GM18867 (cell line): Measurements from ENCODE around the gene CHD5.

Experiments
- ATAC-seq: cut with Tn5 transposase; IDR thresholded peaks from one replicate; pipeline ENCODE4 v1.9.1; 2021; ENCODE audit warnings: mild to moderate bottlenecking, moderate library complexity; ENCODE audit not compliant: unreplicated experiment

The CHD5 gene

DNA sequence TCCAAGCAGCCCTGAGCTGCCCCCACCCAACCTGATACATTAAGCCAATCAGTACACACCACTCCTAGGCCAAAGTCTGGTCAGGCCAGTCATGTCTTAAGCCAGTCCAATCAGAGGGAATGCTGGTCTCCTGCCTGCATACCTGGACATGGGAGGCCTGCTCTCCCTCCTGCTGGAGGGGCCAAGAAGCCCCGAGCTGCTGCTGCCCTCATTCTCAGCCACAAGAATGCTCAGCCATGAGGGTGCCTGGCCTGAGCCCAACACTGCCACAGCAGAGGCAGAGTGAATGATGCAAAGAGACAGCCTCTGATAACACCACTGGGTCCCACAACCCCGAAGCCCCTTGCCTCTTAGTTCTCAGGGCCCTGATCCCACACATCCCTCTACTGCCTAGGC is 23.0 kb downstream of the CHD5 start:
- no peak for ATAC-seq

DNA sequence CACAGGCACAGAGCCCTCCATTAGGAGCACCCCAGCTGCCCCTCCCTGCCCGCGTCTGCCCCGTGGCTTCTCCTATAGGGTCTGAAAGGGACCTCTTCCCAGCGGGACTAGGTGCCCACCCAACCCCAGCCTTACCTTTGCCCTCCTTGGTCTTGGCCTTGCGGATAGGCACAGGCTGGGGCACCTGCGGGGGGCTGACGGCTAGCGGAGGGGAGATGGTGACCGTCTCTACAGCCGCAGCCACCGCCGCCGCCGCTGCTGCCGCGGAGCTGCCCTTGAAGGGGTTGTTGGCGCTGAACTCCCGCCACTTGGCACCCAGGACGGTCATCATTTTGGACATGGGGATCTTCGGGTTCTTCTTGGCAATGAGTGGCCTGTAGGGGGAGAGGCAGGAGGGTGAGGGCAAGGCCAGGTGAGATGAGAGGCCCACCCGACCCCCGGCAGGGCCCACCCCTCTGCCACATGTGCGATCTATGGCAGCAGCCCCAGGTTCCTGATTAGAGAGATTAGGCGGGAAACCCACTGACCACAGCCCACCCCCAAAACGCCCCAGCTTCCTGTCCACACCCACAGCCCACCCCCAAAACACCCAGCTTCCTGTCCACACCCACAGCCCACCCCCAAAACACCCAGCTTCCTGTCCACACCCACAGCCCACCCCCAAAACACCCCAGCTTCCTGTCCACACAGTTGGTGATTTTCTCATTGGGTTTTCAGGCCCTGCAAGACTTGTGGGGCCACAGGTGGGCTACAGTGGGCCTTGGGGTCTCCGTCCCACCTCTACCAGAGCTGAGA is 25.4 kb downstream of the CHD5 start:
- ATAC-seq: no peak

DNA sequence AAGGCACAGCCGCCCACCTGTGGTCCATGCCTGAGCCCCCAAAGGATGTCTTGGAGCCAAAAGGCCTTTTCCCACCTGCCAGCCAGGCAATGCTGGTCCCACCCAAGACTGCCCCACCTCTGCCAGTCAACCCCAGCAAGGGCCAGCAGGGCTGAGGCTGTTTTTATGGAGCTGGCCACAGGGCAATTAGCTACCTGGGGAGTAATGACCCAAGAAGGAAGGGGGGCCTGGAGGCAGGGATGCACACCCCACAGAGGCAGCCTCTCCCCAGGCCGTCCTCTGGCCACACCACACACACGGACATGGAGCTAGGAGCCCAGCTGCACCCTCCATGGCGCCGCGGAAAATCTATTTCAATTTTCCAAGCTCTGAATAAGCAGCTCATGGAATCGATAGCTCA is 27.2 kb downstream of the CHD5 start:
- no peak for ATAC-seq

DNA sequence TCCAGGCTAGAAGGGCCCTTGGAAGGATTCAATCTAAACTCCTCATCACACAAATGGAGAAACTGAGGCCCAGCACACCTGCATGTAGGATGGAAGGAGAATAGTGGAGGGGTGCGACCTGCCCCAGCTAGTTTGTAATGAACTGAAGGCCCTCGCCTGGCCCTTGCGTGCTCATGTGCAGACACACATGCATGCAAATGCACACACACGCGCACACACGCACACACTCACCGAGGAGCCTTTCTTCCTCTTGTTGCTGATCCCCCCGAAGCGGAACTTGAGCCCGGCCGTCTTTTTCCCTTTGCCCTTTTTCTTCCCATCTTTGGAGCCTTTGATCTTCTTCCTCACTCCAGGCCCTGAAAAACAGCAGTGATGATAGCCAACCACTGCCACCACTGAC is 27.9 kb downstream of the CHD5 start:
- no peak for ATAC-seq

DNA sequence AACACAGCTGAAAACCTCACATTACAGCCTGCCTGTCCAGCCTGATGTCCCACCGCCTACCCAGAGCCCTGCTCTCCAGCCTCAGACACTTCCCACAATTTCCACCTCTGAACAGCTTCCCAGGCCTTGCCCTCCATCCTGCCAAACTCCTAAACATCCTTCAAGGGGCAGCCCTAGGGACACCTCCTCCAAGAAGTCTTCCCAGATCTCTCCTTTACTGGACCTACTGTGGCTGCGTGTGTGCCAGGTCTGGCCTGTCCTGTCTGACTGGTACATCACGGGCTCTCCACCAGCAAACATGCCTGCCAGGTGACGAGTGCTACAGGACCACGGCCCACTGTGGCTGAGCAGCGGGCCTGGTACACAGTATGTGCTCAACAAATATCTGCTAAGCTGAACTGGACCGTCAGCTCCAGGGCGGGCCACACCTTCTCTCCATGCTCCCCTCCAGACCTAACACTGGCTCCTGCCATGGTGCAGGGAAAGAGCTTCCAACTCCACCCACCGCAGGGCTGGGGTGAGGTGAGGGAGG is 28.8 kb downstream of the CHD5 start:
- no peak for ATAC-seq

DNA sequence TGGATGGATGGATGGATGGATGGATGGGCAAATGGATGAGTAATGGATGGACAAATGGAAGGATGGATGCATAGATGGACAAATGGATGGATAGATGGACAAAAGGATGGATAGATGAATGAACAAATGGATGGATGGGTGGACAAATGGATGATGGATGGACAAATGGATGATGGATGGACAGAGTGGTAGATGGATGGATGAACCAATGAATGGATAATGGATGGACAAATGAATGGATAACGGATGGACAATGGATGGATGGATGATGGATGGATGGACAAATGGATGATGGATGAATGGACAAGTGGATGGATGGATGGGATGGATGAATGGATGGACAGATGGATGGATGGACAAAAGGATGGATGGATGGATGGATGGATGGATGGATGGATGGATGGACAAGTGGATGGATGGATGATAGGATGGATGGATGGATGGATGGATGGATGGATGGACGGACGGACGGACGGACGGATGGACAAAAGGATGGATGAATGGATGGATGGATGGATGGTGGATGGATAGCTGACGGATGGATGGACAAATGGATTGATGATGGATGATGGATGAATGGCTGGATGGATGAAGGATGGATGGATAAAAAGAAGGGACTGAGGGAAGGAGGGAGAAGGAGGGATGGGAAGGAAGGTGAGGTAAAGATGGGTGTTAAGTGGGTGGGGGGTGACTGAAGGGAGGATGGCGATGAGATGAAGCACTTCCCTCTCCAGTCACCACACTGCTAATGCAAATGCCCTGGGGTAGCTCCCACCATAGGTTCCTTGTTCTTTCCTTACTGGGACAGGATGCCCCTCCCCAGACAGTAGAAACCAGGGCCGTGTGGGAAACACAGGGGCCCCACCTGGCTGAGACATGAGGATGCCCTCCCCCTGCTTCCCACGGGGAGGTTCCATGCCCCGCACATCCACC is 29.8 kb downstream of the CHD5 start:
- ATAC-seq: no peak

DNA sequence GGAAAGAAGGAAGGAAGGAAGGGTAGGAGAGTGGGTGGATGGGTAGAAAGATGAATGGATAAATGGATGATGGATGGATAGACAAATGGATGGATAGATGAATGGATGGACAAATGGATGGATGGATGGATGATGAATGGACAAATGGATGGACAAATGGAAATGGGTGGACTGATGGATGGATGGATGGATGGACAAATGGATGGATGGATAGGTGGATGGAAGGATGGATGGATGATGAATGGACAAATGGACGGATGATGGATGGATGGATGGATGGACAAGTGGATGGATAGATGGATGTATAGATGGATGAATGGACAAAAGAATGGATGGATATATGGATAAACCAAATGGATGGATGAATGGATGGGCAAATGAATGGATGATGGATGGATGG is 30.5 kb downstream of the CHD5 start:
- ATAC-seq: no peak

DNA sequence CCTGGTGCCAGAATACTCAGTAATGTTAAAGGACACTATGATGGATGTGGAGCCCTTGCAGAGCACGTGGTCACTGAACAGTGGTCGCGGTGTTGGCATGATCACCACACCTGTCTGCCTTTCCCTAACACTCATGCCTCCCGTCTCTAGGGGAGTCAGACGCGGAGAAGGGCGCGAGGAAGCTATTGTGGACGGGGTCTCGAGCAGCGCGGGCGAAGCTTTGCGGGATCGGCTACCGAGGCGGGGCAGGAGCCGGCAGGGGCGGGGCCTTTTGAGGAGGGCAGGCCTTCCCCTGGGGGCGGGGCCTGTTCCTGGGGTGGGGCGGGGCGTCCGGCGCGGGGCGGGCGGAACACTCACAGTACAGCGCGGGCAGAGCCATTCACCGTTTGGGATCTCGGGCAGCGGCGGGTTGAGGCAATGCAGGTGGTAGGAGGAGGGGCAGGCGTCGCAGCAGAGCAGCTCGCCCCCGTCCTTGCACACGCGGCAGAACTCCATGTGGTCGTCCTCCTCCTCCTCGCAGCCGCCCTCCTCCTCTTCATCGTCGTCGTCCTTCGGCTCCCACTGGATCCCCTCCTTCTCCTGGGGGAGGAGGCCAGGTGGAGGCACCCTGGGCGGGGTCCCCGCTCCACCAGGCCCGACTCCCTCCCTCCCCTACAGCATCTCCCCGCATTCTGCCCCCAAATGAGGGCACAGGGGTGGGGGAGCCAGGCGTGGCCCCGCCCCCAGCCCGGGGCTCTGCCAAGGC is 31.5 kb downstream of the CHD5 start:
- ATAC-seq: no peak

DNA sequence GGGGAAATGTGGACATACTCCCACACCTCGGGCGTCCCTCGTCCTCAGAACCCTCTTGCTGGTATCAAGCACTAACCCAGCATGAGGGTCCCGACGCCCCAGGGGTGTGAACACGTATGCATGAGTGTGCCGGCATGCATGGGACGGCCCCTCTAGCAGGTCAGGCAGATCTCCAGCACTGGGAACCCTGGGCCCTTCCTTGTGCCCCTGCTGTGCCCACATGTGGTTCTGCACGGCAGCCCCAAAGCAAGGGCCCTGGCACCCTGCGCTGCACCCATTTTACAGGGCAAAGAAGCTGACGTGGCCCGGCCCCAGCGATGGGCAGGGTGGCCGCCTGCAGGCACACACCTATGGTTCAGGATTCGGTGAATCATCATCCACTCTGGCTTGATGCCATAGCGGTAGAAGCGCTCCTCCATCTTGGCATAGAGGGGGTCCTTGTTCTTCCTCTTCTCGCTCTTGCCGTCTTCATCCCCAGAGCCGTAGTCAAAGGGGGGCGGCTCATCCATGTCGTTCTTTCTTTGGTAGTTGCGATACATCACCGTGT is 34.2 kb downstream of the CHD5 start:
- ATAC-seq: no peak

DNA sequence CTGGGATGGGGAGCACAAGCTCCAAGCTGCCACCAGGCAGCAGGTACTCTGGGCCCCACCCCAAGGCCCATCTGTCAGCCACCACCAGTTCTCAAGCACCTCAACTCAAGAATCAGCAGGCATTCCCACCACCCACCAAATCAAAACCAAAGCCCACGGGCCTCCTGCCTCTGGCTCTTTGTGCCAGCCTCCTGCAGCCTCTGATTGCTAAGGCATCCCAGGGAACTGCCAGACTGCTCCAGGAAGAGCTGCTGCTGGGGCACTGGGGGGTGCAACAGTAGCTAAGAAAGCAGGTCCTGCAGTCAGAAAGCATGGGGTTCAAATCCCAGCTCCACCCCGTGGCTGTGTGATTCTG is 34.7 kb downstream of the CHD5 start:
- no peak for ATAC-seq

DNA sequence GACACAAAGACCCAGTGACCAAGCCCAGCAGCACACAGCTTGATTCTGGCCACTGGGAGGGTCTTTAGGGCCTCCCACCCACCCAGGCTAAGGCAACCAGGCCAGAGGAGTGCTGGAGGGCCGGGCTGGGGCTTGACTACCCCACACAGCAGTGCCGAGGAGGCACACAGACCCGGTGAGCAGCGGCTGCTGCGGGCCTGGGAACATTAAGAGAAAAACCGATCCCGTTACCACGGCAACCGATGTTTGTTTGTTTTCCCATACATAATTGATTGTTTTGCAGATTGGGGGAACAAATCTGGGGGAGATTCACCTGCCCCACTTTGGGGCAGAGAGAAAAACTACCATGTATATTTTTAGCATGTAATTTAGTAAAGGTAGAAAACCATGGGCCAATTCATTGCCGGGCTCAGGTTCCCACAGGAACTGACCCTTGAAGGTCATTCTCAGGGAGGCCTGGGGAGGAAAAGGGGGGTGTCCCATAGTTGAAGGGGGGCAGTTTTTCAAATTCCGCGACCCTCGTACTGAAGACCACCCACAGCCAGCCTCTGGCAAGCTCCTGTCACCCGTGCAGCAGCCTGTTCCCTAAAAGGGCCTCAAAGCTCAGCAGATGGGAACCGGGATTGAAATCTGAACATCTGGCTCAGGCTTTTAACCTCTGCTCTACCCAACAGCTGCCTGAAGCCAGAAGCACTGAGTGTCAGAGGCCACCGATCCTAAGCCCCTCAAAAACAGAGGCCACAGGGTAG is 35.3 kb downstream of the CHD5 start:
- no peak for ATAC-seq

DNA sequence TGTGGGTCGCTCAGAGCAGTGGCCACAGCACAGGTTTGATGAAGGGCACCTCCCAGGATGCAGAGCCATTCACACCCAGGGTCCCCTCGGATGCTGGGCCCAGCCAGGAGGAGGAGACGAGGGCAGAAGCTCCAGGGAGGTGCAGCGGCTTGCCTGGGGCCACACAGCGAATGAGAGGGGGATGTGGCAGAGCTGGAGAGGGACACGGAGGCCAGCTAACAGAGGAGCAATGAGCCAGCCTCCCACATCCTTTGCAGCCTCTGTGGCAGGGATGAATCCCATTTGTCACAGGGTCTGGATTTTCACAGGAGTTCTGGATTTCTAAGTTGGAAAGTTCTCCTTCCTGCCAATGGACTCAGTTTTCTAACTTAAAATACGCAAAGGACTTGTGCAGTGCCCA is 35.9 kb downstream of the CHD5 start:
- ATAC-seq: no peak

DNA sequence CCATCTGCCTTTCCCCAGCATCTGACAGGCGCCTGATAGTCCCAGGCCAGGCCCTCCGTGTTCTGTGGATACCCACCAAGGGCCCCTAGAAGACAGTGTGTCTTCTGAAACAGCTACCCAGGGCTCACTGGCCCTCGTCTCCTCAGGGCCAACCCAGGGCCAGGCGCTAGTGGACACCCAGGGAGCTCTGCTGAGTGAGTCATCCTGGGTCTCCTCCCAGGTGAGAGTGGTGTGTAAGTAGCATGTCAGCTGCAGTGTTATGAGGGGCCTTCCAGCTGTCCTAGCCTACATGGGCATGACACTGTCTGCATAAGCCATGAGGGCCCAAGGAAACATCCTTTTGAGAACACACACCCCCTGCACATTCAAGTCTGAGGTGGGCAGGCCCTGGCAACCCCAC is 36.7 kb downstream of the CHD5 start:
- ATAC-seq: no peak

DNA sequence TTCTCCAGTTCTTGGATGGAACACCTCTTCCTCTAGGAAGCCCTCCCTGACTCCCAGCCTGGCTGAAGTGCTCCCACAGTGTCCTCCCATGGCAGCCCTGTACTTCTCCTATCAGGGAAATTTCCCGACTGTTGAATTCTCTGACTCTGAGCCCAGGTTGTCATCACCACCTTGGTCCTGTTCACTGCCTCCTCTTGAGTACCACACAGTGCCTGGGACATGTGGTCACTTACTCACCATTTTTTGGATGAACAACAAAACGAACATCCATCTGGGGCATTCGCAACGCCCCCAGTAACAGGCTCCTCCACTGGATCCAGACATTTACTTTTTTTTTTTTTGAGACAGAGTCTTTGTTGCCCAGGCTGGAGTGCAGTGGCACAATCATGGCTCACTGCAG is 37.4 kb downstream of the CHD5 start:
- no peak for ATAC-seq

DNA sequence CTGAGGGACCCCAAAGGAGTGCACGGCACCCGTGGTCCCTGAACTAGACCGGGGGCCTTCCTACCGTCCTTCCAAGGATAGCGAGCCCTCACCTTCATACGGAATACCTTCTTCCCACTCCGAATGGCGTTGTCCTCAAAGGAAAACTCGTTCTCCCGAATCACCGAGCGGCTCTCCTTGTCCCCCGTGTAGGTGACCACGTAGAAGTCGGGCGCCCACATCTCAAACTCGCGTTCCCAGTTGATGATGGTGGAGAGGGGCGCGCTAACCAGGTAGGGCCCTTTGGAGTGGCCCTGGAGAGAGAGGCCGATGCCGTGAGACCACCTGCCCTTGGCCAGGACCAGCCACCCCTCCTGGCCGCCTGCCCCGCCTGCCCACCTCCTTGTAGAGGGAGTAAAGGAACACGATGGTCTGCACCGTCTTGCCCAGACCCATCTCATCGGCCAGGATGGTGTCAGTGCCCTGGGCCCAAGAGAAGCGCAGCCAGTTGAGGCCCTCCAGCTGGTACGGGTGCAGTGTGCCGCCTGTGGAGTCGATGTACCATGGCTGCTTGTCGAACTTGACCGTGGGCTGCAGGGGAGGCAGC is 38.0 kb downstream of the CHD5 start:
- ATAC-seq: no peak

DNA sequence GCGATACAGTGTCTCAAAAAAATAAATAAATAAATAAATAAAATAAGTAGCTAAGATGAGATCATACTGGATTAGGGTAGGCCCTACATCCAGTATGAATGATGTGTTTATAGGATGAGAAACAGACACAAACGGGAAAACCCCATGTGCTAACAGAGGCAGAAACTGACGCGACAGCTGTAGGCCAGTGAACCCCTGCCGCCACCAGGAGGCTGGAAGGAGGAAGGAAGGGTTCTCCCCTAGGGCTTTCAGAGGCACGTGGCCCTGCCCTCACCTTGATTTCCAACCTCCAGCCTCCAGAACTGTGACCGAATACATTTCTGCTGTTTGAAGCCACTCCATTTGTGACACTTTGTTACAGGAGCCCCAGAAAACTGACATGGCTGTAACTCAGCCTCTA is 38.5 kb downstream of the CHD5 start:
- no peak for ATAC-seq

DNA sequence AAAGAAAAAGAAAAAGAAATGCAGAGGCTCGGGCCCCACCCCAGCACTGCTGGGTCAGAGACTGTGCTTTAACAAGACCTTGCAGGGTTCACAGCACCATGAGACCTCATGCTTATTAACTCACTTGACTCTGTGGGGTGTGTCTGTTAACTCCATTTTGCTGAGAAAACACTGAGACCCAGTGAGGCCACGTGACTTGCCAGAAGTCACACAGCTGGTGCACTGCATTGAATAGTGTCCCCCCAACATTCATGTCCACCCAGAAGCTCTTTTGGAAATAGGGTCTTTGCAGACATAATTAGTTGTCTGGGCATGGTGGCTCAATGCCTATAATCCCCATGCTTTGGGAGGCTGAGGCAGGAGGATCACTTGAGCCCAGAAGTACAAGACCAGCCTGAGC is 39.7 kb downstream of the CHD5 start:
- ATAC-seq: no peak

DNA sequence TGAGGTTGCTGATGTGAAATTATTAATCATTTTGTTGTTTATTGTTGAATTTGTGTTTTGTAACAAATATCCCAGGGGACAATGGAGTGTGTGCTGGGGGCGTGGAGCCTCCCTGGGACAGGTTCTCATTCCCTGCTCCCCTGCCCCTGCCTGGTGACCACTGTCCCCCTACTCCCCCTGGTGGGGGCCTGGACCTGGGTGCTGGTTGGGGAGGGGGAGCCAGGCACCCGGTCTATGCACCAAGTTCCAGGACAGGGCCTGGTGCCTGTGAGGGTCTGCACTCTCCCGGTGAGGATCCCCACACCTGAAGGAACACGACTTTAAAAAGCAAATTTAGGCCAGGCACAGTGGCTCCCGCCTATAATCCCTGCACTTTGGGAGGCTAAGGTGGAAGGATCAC is 42.4 kb downstream of the CHD5 start:
- no peak for ATAC-seq

DNA sequence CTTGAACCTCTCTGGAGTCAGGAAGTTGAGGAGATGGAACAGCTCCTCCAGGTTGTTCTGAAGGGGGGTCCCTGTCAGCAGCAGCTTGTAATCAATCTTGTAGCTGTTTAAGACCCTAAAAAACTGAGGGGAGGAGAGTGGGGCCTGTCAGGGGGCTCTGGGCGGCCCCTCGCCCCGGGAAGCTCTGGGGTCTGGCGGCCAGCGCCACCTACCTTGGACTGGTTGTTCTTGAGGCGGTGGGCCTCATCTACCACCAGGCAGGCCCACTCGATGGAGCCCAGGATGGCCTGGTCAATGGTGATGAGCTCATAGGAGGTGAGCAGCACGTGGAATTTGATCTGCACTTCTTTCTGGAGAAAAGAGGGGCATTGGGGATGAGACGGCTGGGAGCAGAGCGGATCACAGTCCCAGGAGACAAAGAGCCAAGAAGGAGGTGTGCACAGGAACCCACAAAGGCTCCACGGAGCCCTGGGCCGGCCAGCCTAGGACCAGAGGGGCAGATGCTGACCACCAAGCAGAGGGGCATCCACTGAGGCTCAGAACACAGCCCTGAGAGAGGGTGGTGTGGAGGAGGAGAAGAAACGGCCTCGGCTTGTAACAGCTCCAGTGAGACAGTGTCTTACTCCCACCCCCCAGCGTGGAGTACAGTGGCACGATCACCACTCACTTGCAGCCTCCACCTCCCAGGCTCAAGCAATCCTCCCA is 43.5 kb downstream of the CHD5 start:
- ATAC-seq: no peak
